SHP77 treated with DMSO at 0.1 percent for 48 hours (cell line): ENCODE results near the gene ZNF718.
"Not testable (repeated sequence)": the region's sequence is repeated elsewhere in the genome, so short reads cannot be mapped to it uniquely, and the experiment has no call there.

Source experiments
- DNase-seq: peaks from one replicate; lab custom pipeline; 2025; lab: John Stamatoyannopoulos, UW

The ZNF718 gene

GRCh38 chr4:124275-125081, at the start of gene ZNF718:
Gene ZNF718 (plus strand): TSS chr4:124501. CDS start chr4:124671, 170 bp downstream.
- no peak for DNase-seq

GRCh38 chr4:85951-86350, 38.4 kb upstream of the ZNF718 start:
- DNase-seq: no peak

- not testable (repeated sequence) for DNase-seq
Measured at GRCh38 chr4:86559-87324, 37.6 kb upstream of the ZNF718 start.

GRCh38 chr4:98386-98785, 25.9 kb upstream of the ZNF718 start:
- no peak for DNase-seq

GRCh38 chr4:99863-100262, 24.4 kb upstream of the ZNF718 start:
- DNase-seq: no peak

- no peak for DNase-seq
Measured at GRCh38 chr4:107083-107443, 17.2 kb upstream of the ZNF718 start.

GRCh38 chr4:107444-108429, 16.6 kb upstream of the ZNF718 start:
- DNase-seq: no peak

GRCh38 chr4:112771-113170, 11.5 kb upstream of the ZNF718 start:
- no peak for DNase-seq

GRCh38 chr4:113732-114131, 10.6 kb upstream of the ZNF718 start:
- no peak for DNase-seq

GRCh38 chr4:114149-114548, 10.2 kb upstream of the ZNF718 start:
- no peak for DNase-seq

GRCh38 chr4:116499-116898, 7.8 kb upstream of the ZNF718 start:
- no peak for DNase-seq

GRCh38 chr4:120616-121015, 3.7 kb upstream of the ZNF718 start:
- DNase-seq: no peak

GRCh38 chr4:121408-122084, 2.8 kb upstream of the ZNF718 start:
- DNase-seq: no peak

- not testable (repeated sequence) for DNase-seq
Measured at GRCh38 chr4:123922-124274, 403 bp upstream of the ZNF718 start.

- DNase-seq: no peak
Measured at GRCh38 chr4:125091-125771, 930 bp downstream of the ZNF718 start.

GRCh38 chr4:125833-126232, 1.5 kb downstream of the ZNF718 start:
- DNase-seq: no peak

- no peak for DNase-seq
Measured at GRCh38 chr4:132483-132882, 8.2 kb downstream of the ZNF718 start.

- no peak for DNase-seq
Measured at GRCh38 chr4:138935-139334, 14.6 kb downstream of the ZNF718 start.

GRCh38 chr4:139691-140090, 15.4 kb downstream of the ZNF718 start:
- DNase-seq: no peak

GRCh38 chr4:146621-147020, 22.3 kb downstream of the ZNF718 start:
- no peak for DNase-seq

GRCh38 chr4:147233-147632, 22.9 kb downstream of the ZNF718 start:
- no peak for DNase-seq
